Motor neuron (in vitro differentiated cells): ENCODE results near the gene KRT81. TPM values are rescaled to one million over a fixed set of nuclear protein-coding genes. Genes with fewer than 3 reads are reported as not detected.
"Not testable (repeated sequence)": the region's sequence is repeated elsewhere in the genome, so short reads cannot be mapped to it uniquely, and the experiment has no call there.

Source experiments
- ATAC-seq, 8 experiments: fragments of 200-7000 bp; cut with Tn5 transposase; replicated peaks in 6 of 8; 2 replicates each; pipeline ENCODE4 v1.8.0; 2021; ENCODE audit warnings: mild to moderate bottlenecking in 8 of 8, moderate library complexity in 8 of 8
- H3K27ac ChIP-seq, 2 donors: fragments of 250-450 bp; sonication (Bioruptor Pico); 2 replicates each; pipeline ENCODE4 v1.9.0; 2021; ENCODE audit warnings: antibody characterized with exemption in 2 of 2, mild to moderate bottlenecking in 2 of 2, moderate library complexity in 1 of 2
- H3K4me1 ChIP-seq, 2 donors: fragments of 250-450 bp; sonication (Bioruptor Pico); replicated peaks in 1 of 2; 2 replicates each; pipeline ENCODE4 v1.6.1; 2021; ENCODE audit warnings: antibody characterized with exemption in 2 of 2, mild to moderate bottlenecking in 2 of 2, moderate library complexity in 1 of 2
- H3K4me3 ChIP-seq, 5 donors: fragments of 250-450 bp; sonication (Bioruptor Pico); 2 replicates each; pipeline ENCODE4 v1.9.0; 2021; ENCODE audit warnings: antibody characterized with exemption in 5 of 5, mild to moderate bottlenecking in 5 of 5, moderate library complexity in 4 of 5
- WGBS, 10 experiments: fragments of 450-650 bp; shearing (Covaris generic); methylation state at CpG; one replicate each; pipeline ENCODE4 v1.0.0; 2022; 5-methylcytosine and 5-hydroxymethylcytosine counted together
- in situ Hi-C, 9 experiments: fragments of 400-800 bp; cut with MboI; loops; one replicate each; pipeline ENCODE4 v1.15.0; 2021; ENCODE audit warnings: low sequenced_read_pairs in 9 of 9, low pct_unique_long_range_greater_than_20kb in 2 of 9; ENCODE audit not compliant: unreplicated experiment in 9 of 9
- total RNA-seq, 8 experiments: library from RNA; unstranded; fragments of 300-600 nt; gene quantifications; 2 replicates each; pipeline versions ENCODE4 v1.2.3 to v1.2.4, GENCODE V29; 2022

KRT81 gene
- total RNA-seq, 8 experiments from 2014 or later, result 0.49 to 0.58 TPM; not detected in 6

- Histone ChIP-seq H3K4me1 (no peaks in the 10 kb centered on the region), H3K4me3 (no peak overlapping the region), H3K27ac (no peak overlapping the region)
- in situ Hi-C loops, result no loop called here
- ATAC-seq, result no peak
- 71 to 100% (median 94%) methylated on average over 1 to 3 of the region's 4 CpGs; no CpG with 5 or more reads in 5 of the 10 experiments for WGBS, 10 experiments
These were observed 34.2 kb downstream of the KRT81 start for GRCh38 chr12:52257074-52257551.

GRCh38 chr12:52256584-52256935 lies 34.8 kb downstream of the KRT81 start:
- Histone ChIP-seq H3K27ac (no peak overlapping the region), H3K4me1 (no peaks in the 10 kb centered on the region), H3K4me3 (no peak overlapping the region)
- in situ Hi-C loops, result no loop called here
- WGBS, 10 experiments, result 20 to 80% (median 23%) methylated on average over 1 to 2 of the region's 2 CpGs; no CpG with 5 or more reads in 7 of the 10 experiments
- ATAC-seq, result no peak

- no peak for ATAC-seq
- Histone ChIP-seq H3K27ac (no peak overlapping the region), H3K4me1 (no peaks in the 10 kb centered on the region), H3K4me3 (no peak overlapping the region)
- in situ Hi-C loops, result no loop called here
- 40 to 87% (median 72%) methylated on average over 1 to 6 of the region's 9 CpGs; no CpG with 5 or more reads in 2 of the 10 experiments for WGBS, 10 experiments
These were observed 35.3 kb downstream of the KRT81 start for GRCh38 chr12:52255926-52256583.

GRCh38 chr12:52254965-52255751 lies 36.2 kb downstream of the KRT81 start:
- WGBS, 10 experiments, result 0 to 93% (median 54%) methylated on average over 1 to 4 of the region's 7 CpGs; no CpG with 5 or more reads in 1 of the 10 experiments
- ATAC-seq, result no peak
- in situ Hi-C loops, result no loop called here
- H3K4me1 ChIP-seq, result no peaks in the 10 kb centered on the region
- no peak overlapping the region for H3K4me3 ChIP-seq
- H3K27ac ChIP-seq, result no peak overlapping the region

DNA sequence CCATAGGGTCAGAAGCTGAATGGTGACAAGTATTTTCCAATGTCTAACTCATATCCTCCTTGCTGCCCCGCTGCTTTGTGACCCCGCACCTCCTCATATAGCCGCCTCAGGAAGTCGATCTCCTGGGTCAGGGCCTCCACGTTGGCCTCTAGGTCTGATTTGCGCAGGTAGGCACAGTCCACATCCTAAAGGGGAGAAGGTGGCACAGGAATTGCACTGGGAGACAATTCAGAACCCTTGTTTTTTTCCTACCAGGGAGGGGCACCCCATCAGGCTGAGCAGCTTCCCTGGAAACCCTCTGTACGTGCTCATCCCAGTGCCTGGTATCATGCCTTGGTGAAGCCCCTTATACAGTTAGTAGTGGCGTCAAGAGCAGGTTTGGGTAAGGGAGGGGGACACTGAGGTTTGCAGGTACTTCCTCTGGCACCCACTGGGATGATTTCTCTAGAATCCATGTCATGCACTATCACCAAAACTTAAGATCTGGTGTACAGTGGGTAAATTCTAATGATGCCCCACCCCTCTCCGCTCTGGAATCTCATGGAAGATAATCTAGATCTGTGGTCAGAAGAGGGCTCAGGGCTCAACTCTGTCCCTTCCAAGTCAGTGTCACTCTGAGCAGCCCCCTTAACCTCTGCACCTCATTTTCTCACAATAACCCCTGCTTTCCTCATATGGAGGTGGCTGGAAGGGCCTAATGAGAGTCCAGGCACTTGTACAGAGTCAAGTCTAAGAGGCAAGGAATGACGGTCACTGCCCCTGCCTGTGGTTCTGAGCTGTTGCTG lies 37.0 kb downstream of the KRT81 start:
- Histone ChIP-seq H3K4me1 (no peaks in the 10 kb centered on the region), H3K27ac (no peak overlapping the region), H3K4me3 (no peak overlapping the region)
- in situ Hi-C loops, result no loop called here
- ATAC-seq, result no peak
- 69 to 100% (median 89%) methylated on average over 1 to 7 of the region's 10 CpGs; no CpG with 5 or more reads in 5 of the 10 experiments for WGBS, 10 experiments

DNA sequence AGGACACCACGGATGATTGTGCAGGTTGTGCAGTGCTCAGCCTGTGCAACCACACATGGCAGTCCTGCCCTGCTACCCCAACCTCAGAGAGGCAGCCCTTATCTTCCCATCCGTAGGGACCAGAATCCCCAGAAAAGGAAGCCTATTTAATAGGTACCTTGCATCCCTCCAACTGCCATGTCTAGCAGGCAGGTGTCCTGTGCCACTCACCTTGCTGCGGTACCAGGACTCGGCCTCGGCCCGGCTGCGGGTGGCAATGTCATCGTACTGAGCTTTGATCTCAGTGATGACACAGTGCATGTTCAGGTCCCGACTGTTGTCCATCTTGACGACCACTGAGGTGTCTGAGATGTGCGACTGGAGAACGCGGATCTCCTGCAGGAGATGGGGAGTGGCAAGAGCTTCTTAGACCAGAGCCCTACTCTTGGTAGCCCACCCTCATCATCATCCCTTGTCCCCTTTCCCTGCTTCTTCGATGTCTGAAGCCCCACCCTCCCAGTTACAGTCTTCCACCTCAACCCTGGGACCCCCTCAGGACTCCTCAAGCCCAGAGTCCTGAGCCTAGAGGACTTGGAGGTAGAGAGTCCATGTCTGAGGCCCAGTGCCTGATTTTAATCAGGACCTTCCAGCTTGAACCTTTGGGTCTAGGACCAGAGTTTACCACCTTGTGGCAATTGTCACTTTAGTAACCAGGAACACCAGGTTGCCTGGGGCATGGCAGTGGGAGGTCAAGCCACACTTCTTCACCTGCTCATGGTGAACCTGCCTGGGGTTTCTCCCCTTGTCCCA lies 37.7 kb downstream of the KRT81 start:
- no peak for ATAC-seq
- Histone ChIP-seq H3K4me3 (no peak overlapping the region), H3K4me1 (no peaks in the 10 kb centered on the region), H3K27ac (no peak overlapping the region)
- 75 to 100% (median 92%) methylated on average over 1 to 7 of the region's 14 CpGs; no CpG with 5 or more reads in 4 of the 10 experiments for WGBS, 10 experiments
- in situ Hi-C loops, result no loop called here

GRCh38 chr12:52252728-52253343 lies 38.5 kb downstream of the KRT81 start:
- no peaks in the 10 kb centered on the region for H3K4me1 ChIP-seq
- H3K27ac ChIP-seq, result no peak overlapping the region
- ATAC-seq, result no peak
- 67 to 91% (median 76%) methylated on average over 1 to 5 of the region's 11 CpGs; no CpG with 5 or more reads in 7 of the 10 experiments for WGBS, 10 experiments
- H3K4me3 ChIP-seq, result no peak overlapping the region
- in situ Hi-C loops, result no loop called here

- 22 to 94% methylated on average over 2 to 3 of the region's 8 CpGs; no CpG with 5 or more reads in 8 of the 10 experiments for WGBS, 10 experiments
- H3K4me1 ChIP-seq, H3K27ac ChIP-seq, H3K4me3 ChIP-seq, in situ Hi-C loops: not testable (repeated sequence)
- peak in 1 of 8 experiments; percentile 25 for ATAC-seq
These were observed 39.1 kb downstream of the KRT81 start for GRCh38 chr12:52252175-52252615.

DNA sequence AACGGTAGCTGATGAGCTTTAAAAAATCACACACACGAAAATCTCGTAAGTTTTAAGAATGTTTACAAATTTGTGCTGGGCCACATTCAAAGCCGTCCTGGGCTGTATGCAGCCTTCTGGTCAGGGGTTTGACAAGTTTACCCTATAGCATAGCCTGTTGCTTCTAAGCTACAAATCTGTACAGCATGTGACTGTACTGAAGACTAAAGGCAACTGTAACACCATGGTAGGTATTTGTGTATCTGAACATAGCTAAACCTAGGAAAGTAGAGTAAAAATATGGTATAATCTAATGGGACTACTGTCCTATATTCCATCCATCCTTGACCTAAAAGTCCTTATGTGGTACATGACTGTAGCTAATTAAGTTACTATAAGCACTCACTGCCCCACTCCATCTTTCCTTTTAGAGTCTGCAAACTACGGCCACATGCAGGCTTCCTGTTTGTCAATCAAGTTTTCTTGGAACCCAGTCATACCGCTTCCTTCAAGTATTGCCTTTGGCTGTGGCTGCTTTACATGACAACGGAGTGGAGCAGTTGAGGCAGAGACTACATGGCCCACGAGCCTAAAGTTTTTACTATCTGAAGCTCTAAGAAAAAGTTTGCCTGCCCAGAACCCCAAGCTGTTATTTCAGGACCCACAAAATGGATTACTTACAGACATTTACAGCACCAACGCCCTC lies 39.8 kb downstream of the KRT81 start:
- no peak for ATAC-seq
- 14 to 81% (median 62%) methylated on average over 1 to 9 of the region's 9 CpGs; no CpG with 5 or more reads in 2 of the 10 experiments for WGBS, 10 experiments
- in situ Hi-C loops, result no loop called here

DNA sequence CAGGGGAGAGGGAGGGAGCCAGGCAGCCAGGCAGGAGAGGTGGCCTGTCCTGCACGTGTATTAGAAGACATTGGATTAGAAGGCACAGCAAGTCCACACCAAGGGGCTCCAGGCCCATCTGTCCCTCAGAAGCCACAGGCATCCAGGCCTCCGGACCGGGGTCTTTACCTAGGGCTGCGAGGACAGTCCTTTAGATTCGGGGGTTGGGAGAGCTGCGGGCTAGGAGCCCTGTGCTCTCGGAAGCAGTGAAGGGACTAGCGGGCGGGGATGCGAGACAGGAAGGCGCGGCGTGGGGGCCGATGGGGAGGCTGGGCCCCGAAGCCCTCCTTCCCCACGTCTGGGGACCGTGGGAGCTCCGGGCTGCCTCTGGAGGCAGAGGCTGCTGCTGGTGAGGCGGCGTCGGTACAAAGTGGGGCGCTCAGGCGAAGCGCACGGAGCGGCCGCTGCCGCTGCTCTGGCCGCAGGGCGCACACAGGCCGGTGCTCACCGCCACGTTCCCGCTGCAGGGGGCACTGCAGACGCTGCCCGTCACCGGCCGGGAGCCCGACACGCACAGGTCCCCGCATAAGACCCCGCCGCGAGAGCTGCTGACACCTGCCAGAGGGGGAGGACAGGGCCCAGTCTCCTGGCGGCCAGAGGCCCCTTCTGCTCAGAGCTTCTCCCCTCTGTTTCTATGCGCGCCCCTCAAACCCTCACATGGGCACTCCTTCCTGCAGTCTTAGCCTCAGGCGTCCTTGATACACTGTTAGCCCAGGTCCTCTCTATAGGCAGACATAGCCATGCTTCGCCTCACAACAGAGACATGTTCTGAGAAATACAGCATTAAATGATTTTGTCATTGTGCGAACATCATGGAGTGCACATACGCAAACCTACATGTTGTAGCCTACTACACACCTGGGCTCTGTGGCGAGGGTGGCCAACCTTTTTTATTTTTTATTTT lies 41.0 kb downstream of the KRT81 start:
- Histone ChIP-seq H3K4me3 (no peak overlapping the region), H3K27ac (no peak overlapping the region), H3K4me1 (no peaks in the 10 kb centered on the region)
- peak in 2 of 8 experiments; percentile 21 to 35 for ATAC-seq
- in situ Hi-C loops, result no loop called here
- 12 to 100% (median 50%) methylated on average over 1 to 13 of the region's 52 CpGs; no CpG with 5 or more reads in 3 of the 10 experiments for WGBS, 10 experiments

More for the DNA sequence above, 39.8 kb downstream of the KRT81 start:
- Histone ChIP-seq H3K4me3 (no peak overlapping the region), H3K27ac (no peak overlapping the region), H3K4me1 (no peaks in the 10 kb centered on the region)
